ENCODE results near the gene CEMIP. TPM values are rescaled to one million over a fixed set of nuclear protein-coding genes. Genes with fewer than 3 reads are reported as not detected.

The CEMIP gene, protein sequence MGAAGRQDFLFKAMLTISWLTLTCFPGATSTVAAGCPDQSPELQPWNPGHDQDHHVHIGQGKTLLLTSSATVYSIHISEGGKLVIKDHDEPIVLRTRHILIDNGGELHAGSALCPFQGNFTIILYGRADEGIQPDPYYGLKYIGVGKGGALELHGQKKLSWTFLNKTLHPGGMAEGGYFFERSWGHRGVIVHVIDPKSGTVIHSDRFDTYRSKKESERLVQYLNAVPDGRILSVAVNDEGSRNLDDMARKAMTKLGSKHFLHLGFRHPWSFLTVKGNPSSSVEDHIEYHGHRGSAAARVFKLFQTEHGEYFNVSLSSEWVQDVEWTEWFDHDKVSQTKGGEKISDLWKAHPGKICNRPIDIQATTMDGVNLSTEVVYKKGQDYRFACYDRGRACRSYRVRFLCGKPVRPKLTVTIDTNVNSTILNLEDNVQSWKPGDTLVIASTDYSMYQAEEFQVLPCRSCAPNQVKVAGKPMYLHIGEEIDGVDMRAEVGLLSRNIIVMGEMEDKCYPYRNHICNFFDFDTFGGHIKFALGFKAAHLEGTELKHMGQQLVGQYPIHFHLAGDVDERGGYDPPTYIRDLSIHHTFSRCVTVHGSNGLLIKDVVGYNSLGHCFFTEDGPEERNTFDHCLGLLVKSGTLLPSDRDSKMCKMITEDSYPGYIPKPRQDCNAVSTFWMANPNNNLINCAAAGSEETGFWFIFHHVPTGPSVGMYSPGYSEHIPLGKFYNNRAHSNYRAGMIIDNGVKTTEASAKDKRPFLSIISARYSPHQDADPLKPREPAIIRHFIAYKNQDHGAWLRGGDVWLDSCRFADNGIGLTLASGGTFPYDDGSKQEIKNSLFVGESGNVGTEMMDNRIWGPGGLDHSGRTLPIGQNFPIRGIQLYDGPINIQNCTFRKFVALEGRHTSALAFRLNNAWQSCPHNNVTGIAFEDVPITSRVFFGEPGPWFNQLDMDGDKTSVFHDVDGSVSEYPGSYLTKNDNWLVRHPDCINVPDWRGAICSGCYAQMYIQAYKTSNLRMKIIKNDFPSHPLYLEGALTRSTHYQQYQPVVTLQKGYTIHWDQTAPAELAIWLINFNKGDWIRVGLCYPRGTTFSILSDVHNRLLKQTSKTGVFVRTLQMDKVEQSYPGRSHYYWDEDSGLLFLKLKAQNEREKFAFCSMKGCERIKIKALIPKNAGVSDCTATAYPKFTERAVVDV (N-terminal part only)
- not detected for total RNA-seq
- polyA plus RNA-seq: under 1 TPM in 1 of 2 donors, not detected in 1; 0.02 TPM
- total RNA-seq: not detected

DNA sequence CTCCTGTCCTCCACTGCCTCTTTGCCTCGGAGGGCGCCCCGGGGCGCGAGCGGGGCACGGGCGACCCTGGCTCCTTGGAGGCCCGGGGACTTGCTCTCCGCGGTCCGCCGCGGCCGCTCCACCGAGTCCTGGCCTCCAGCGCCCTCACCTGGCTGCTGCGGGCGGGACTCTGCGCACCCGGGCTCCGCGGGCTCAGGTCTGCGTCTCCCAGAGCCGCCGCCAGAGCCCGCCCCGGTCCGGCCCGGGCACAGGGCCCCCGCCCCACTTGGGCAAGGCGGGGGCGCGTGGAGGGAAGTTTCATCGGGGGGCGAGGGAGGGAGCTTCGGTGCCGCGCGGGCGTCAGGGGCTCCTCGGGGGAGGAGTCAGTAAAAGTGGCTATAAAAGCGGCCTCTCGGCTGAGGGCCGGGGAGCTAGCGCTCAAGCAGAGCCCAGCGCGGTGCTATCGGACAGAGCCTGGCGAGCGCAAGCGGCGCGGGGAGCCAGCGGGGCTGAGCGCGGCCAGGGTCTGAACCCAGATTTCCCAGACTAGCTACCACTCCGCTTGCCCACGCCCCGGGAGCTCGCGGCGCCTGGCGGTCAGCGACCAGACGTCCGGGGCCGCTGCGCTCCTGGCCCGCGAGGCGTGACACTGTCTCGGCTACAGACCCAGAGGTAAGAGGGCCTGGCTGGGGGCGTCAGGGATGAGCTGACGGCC, at the start of gene CEMIP:
Gene CEMIP (plus strand): TSS at position 407 of the 694 bp plus-strand sequence. CDS start 94,510 bp downstream, outside the sequence.
- Histone ChIP-seq H3K27me3 (ENCODE audit: control insufficient read depth in 2 of 2, insufficient read depth in 2 of 2, low read length in 2 of 2) (peaks cover 4 to 17% of the 10 kb centered on the region in 2 donors), H3K4me3 (ENCODE audit: low read length) (no peak within 1 kb of the TSS), H3K27ac (ENCODE audit: low read depth, low read length) (no peak within 1 kb of the TSS), H3K4me1 (ENCODE audit: control insufficient read depth in 2 of 2, insufficient read depth in 2 of 2, low read length in 2 of 2) (no peaks in the 10 kb centered on the region), H3K9me3 (ENCODE audit: control insufficient read depth in 2 of 3, low read length in 3 of 3) (no peaks in the 10 kb centered on the region), H3K36me3 (ENCODE audit: control insufficient read depth in 2 of 3, insufficient read depth in 3 of 3, low read length in 3 of 3) (no peaks in the 10 kb centered on the region)
- DNase-seq: peak in 3 of 9 donors; percentile 13 to 70 (median 25)
- CTCF ChIA-PET: no interaction called here
- peak; percentile 61 for ATAC-seq
- Mint-ChIP-seq H3K27me3 (peaks cover 19 to 70% (median 36%) of the 10 kb centered on the region in 5 donors), H3K4me3 (peak within 1 kb of the TSS in 8 of 10 donors; percentile 62 to 81 (median 74)), H3K36me3 (no peaks in the 10 kb centered on the region), H3K27ac (no peak within 1 kb of the TSS), H3K4me1 (peaks cover 15 to 22% (median 17%) of the 10 kb centered on the region in 7 donors), H3K9me3 (no peaks in the 10 kb centered on the region)
- POLR2A ChIA-PET: no interaction called here
- intact Hi-C loops (cut with micrococcal nuclease): loop anchor here (5.0 to 10.0 kb wide), 3 partner anchors 193 to 486 kb away; no protein-coding TSS in a partner anchor

DNA sequence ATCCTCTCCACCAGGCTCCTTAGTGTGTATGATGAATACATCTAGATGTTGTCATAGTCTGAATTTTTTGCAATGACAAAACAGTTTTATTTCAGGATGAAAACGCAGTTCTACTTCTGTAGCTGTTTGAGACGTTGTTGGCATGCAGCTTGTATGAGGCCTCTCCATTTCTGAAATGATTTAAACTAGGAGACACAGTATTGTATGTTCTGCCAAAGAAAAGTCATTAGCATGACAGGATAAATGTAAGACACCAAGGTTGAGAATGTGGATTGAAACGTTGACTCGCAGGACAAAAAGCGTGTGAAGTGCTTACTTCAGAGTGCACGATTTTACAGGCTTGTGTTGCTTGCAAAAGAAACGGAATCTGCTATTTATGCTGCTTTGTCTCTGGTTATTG, 48.8 kb upstream of the CEMIP start:
- Mint-ChIP-seq H3K36me3 (peaks cover 0 to 10% (median 1%) of the 10 kb centered on the region in 5 donors), H3K4me1 (no peaks in the 10 kb centered on the region), H3K27me3 (no peaks in the 10 kb centered on the region), H3K4me3 (no peak overlapping the region), H3K27ac (no peak overlapping the region), H3K9me3 (peaks cover 0 to 12% (median 0%) of the 10 kb centered on the region in 11 donors)
- DNase-seq (no peak), ATAC-seq (no peak)
- no peaks in the 10 kb centered on the region for H3K36me3 ChIP-seq (ENCODE audit: control insufficient read depth in 2 of 3, insufficient read depth in 3 of 3, low read length in 3 of 3)
- H3K4me3 ChIP-seq (ENCODE audit: low read length): no peak overlapping the region
- ChIA-PET CTCF (no interaction called here), POLR2A (no interaction called here)
- no peaks in the 10 kb centered on the region for H3K4me1 ChIP-seq (ENCODE audit: control insufficient read depth in 2 of 2, insufficient read depth in 2 of 2, low read length in 2 of 2)
- intact Hi-C loops (cut with micrococcal nuclease): no loop called here
- H3K27ac ChIP-seq (ENCODE audit: low read depth, low read length): no peak overlapping the region
- H3K9me3 ChIP-seq (ENCODE audit: control insufficient read depth in 2 of 3, low read length in 3 of 3): no peaks in the 10 kb centered on the region
- H3K27me3 ChIP-seq (ENCODE audit: control insufficient read depth in 2 of 2, insufficient read depth in 2 of 2, low read length in 2 of 2): no peaks in the 10 kb centered on the region

DNA sequence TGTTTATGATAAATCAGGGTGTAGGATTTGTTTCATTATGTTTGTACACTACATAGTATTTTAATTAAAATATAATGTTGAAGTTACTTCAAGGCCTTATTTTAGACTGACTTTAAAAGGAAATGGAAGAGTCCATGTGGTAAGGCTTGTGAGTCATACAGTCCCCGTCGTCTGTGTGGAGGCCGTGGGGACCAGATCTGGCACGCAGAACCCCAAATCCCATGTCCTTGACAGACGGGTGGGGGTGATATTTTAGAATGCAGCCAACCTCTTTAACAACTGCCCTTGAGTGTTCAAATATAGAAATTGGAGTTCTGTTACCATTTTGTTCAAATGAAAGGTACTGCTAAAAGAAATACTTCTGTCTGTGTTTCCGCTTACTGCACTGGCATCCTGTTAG, 48.2 kb upstream of the CEMIP start:
- CTCF ChIA-PET: no interaction called here

DNA sequence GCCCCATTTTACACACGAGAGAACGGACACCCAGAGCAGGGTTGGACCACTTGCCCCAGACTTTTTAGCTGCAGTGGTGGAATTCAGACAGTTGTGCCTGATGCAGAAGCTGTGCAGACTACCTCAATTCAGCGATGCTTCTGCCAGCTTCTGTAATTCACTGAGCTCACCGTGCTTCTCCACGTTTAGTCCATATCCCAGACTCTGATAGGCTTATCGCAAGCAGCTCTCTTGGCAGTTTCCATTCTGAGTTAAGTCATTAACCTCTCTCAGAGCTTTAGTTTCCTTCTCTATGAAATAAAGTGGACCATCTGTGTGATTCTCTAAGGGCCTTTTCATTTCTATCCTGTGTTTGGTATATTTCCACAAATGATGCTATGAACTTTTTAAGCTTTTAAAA, 47.0 kb upstream of the CEMIP start:
- Mint-ChIP-seq H3K4me3 (no peak overlapping the region), H3K9me3 (no peaks in the 10 kb centered on the region), H3K27ac (no peak overlapping the region), H3K4me1 (no peaks in the 10 kb centered on the region), H3K27me3 (no peaks in the 10 kb centered on the region), H3K36me3 (peaks cover 0 to 4% (median 0%) of the 10 kb centered on the region in 5 donors)
- ChIA-PET CTCF (no interaction called here), POLR2A (no interaction called here)
- intact Hi-C loops (cut with micrococcal nuclease): no loop called here
- Histone ChIP-seq H3K27ac (ENCODE audit: low read depth, low read length) (no peak overlapping the region), H3K36me3 (ENCODE audit: control insufficient read depth in 2 of 3, insufficient read depth in 3 of 3, low read length in 3 of 3) (no peaks in the 10 kb centered on the region), H3K4me3 (ENCODE audit: low read length) (no peak overlapping the region), H3K27me3 (ENCODE audit: control insufficient read depth in 2 of 2, insufficient read depth in 2 of 2, low read length in 2 of 2) (no peaks in the 10 kb centered on the region), H3K9me3 (ENCODE audit: control insufficient read depth in 2 of 3, low read length in 3 of 3) (no peaks in the 10 kb centered on the region), H3K4me1 (ENCODE audit: control insufficient read depth in 2 of 2, insufficient read depth in 2 of 2, low read length in 2 of 2) (no peaks in the 10 kb centered on the region)
- ATAC-seq: no peak
- no peak for DNase-seq

More for the DNA sequence above, 48.2 kb upstream of the CEMIP start:
- Histone ChIP-seq H3K27me3 (ENCODE audit: control insufficient read depth in 2 of 2, insufficient read depth in 2 of 2, low read length in 2 of 2) (no peaks in the 10 kb centered on the region), H3K9me3 (ENCODE audit: control insufficient read depth in 2 of 3, low read length in 3 of 3) (no peaks in the 10 kb centered on the region), H3K27ac (ENCODE audit: low read depth, low read length) (no peak overlapping the region), H3K4me3 (ENCODE audit: low read length) (no peak overlapping the region), H3K36me3 (ENCODE audit: control insufficient read depth in 2 of 3, insufficient read depth in 3 of 3, low read length in 3 of 3) (no peaks in the 10 kb centered on the region), H3K4me1 (ENCODE audit: control insufficient read depth in 2 of 2, insufficient read depth in 2 of 2, low read length in 2 of 2) (no peaks in the 10 kb centered on the region)
- peaks cover 0 to 11% (median 0%) of the 10 kb centered on the region in 11 donors for H3K9me3 Mint-ChIP-seq
- DNase-seq (no peak), ATAC-seq (no peak)
- H3K36me3 Mint-ChIP-seq: peaks cover 0 to 7% (median 1%) of the 10 kb centered on the region in 5 donors
- H3K4me1 Mint-ChIP-seq: no peaks in the 10 kb centered on the region
- H3K4me3 Mint-ChIP-seq: no peak overlapping the region
- H3K27ac Mint-ChIP-seq: no peak overlapping the region
- no peaks in the 10 kb centered on the region for H3K27me3 Mint-ChIP-seq
- POLR2A ChIA-PET: no interaction called here
- intact Hi-C loops (cut with micrococcal nuclease): no loop called here

DNA sequence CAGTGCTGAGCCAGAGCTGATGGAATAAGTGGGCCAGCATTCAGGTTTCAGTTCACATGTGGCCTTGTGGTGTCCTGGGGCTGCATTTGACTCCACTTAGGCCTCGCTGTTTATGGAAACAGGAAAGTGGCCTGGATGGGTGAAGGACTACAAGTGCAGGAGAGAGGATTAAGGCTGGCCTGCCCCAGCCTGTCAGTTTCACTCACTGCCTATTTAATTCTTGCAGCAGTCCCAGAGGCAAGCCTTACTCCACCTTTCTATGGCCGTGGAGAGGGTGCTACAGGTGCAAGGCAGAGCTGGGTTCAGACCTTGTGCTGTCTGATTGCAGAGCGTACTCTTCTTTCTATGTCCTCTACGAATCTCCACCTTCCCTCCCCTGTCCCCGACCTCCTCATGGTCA, 46.4 kb upstream of the CEMIP start:
- Histone ChIP-seq H3K27ac (ENCODE audit: low read depth, low read length) (no peak overlapping the region), H3K36me3 (ENCODE audit: control insufficient read depth in 2 of 3, insufficient read depth in 3 of 3, low read length in 3 of 3) (no peaks in the 10 kb centered on the region), H3K4me1 (ENCODE audit: control insufficient read depth in 2 of 2, insufficient read depth in 2 of 2, low read length in 2 of 2) (no peaks in the 10 kb centered on the region), H3K4me3 (ENCODE audit: low read length) (no peak overlapping the region), H3K9me3 (ENCODE audit: control insufficient read depth in 2 of 3, low read length in 3 of 3) (no peaks in the 10 kb centered on the region), H3K27me3 (ENCODE audit: control insufficient read depth in 2 of 2, insufficient read depth in 2 of 2, low read length in 2 of 2) (no peaks in the 10 kb centered on the region)
- CTCF ChIA-PET: no interaction called here
- ATAC-seq (no peak), DNase-seq (no peak)
- H3K36me3 Mint-ChIP-seq: peaks cover 0 to 4% (median 0%) of the 10 kb centered on the region in 5 donors
- H3K9me3 Mint-ChIP-seq: no peaks in the 10 kb centered on the region
- no peaks in the 10 kb centered on the region for H3K4me1 Mint-ChIP-seq
- H3K4me3 Mint-ChIP-seq: no peak overlapping the region
- POLR2A ChIA-PET: no interaction called here
- H3K27ac Mint-ChIP-seq: no peak overlapping the region
- H3K27me3 Mint-ChIP-seq: peaks cover 0 to 3% (median 0%) of the 10 kb centered on the region in 5 donors
- intact Hi-C loops (cut with micrococcal nuclease): no loop called here

DNA sequence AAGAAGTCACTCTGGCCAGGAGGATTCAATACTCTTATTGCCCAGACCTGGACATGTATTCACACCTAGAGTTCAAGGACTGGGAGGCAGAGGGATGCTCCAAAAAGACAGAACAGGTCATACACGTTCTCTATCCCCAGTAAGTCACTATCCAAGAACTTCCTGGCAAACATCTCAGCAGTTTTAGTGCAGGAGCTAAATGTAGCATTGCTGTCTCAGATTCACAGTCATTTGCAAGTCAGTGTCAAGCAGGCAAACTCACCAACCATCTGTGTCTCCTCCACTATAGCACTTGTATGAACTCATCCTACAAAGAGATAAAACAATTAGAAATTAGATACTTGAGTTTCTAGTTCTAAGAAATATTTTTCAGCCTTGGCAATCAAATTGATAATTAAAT, 45.7 kb upstream of the CEMIP start:
- H3K4me3 ChIP-seq (ENCODE audit: low read length): no peak overlapping the region
- no peak overlapping the region for H3K27ac ChIP-seq (ENCODE audit: low read depth, low read length)
- intact Hi-C loops (cut with micrococcal nuclease): no loop called here
- CTCF ChIA-PET: no interaction called here
- H3K36me3 ChIP-seq (ENCODE audit: control insufficient read depth in 2 of 3, insufficient read depth in 3 of 3, low read length in 3 of 3): no peaks in the 10 kb centered on the region
- H3K9me3 ChIP-seq (ENCODE audit: control insufficient read depth in 2 of 3, low read length in 3 of 3): no peaks in the 10 kb centered on the region
- DNase-seq: no peak
- Mint-ChIP-seq H3K27ac (no peak overlapping the region), H3K4me3 (no peak overlapping the region), H3K36me3 (peaks cover 0 to 4% (median 0%) of the 10 kb centered on the region in 5 donors), H3K9me3 (peaks cover 0 to 4% (median 0%) of the 10 kb centered on the region in 11 donors), H3K27me3 (peaks cover 0 to 3% (median 0%) of the 10 kb centered on the region in 5 donors), H3K4me1 (no peaks in the 10 kb centered on the region)
- no peak for ATAC-seq
- POLR2A ChIA-PET: no interaction called here
- no peaks in the 10 kb centered on the region for H3K27me3 ChIP-seq (ENCODE audit: control insufficient read depth in 2 of 2, insufficient read depth in 2 of 2, low read length in 2 of 2)
- H3K4me1 ChIP-seq (ENCODE audit: control insufficient read depth in 2 of 2, insufficient read depth in 2 of 2, low read length in 2 of 2): no peaks in the 10 kb centered on the region

Measured in naive thymus-derived CD4-positive, alpha-beta T cell (primary cell).